NCI-H187 (cell line): ENCODE results near the gene SNAPC4.
"Not testable (repeated sequence)": the region's sequence is repeated elsewhere in the genome, so short reads cannot be mapped to it uniquely, and the experiment has no call there.

Experiments used
- DNase-seq, 2 experiments: peaks; one replicate each; lab custom pipeline; 2025; lab: John Stamatoyannopoulos, UW

The SNAPC4 gene

DNA sequence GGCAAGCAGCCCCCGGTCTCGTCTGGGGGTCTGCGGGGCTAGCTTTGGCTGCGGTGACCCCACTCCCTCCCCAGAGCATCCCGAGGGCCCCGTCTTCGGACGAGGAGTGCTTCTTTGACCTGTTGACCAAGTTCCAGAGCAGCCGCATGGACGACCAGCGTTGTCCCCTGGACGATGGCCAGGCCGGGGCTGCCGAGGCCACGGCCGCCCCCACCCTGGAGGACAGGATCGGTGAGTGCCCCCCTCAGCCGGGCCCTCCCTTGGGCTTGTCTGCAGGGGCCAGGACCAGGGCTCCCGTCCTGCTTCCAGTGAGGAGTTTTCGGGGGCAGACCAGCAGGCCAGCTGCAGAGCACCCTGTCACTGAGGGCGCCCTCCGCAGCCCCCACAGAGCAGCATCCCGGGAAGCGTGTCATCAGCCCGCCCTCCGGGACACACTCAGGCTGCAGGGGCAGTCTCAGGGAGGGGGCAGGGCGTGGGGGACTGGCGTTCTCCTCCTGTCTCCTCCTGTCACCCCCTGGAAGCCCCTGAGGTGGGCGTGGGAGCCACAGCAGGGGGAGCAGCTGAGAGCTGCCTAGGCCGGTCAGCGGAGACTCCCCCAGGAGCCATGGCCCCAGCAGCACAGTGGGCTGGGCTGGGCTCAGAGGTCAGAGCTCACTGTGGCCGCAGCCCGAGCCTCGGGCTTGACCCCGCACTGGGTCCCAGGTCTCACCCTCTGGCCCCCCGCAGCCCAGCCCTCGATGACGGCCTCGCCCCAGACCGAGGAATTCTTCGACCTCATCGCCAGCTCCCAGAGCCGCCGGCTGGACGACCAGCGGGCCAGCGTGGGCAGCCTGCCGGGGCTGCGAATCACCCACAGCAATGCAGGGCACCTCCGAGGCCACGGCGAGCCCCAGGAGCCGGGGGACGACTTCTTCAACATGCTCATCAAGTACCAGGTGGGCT, 44.1 kb downstream of the SNAPC4 start:
- DNase-seq: no peak

DNA sequence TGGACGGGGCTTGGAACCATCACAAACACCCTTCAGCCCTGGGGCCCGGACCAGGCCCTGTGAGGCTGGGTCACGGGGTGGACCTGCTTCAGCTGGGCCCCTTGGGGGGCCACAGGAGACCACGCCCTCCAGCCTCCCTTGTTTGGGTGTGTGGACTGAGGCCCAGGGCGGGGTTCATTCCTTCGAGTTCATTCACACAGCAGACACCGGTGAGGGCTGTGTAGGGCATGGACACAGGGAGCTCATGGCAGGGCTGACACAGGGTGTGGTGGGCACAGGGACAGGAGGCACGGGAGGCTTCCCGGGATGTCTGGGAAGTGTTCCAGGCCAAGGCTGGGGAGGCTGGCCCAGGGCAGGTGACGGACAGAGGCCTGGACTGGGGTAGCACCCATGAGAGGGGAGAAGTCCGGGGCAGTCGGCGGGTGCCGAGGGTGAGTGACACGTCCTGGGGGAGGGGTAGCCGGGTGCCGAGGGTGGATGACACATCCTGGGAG, 45.3 kb downstream of the SNAPC4 start:
- no peak for DNase-seq

DNA sequence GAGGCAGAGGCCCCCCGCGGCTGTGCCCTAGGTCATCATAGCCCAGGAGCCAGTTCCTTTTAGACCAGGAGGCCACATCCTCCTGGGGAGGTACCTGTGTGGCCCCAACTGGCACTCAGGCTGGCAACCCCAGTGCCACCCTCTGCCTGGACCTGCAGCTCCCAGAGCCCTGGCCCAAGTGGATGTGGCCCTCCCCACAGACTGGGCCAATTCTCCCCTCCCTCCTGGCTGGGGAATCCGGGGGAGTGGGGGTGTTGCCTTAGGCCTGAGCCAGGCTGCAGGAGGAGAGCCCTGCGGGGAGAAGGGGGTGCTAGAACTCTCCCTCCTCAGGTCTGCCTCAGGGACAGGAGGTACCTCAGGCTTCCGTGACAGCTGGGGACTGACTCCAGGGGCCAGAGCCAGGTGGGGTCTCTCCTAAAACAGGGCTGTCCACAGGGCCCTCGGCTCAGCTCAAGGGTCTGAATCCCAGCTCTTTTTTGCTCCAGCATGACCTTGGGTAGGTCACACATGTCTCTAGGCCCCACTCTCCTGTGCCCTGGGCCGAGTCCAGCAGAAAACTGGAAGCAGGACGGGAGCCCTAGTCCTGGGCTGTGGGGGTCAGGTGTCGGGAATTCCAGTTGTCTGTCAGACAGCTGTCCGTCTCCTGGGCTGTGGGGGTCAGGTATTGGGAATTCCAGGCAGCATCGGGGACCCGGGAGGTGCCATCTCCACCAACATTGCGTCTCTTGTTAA, 46.0 kb downstream of the SNAPC4 start:
- no peak for DNase-seq

GRCh38 chr9:136353088-136353487, 46.9 kb downstream of the SNAPC4 start:
- DNase-seq: no peak

DNA sequence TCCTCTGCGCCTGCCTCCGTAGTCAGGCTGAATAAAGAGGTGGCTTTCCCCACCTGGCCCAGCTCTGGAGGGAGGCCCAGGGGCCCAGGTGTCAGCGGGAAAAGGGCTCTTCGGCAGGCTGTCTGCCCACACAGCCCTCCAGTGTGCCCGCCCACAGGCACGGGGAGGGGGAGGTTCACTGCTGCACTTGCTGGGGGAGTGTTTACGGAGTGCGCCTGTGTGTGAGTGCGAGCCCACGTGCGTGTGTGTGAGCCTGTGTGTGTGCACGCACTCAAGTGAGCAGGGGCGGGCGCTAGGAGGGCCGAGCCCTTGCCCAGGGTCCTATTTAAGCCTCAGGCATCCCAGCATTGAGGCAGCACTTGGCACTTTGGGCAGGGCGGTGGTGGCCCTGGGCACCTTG, 47.3 kb downstream of the SNAPC4 start:
- DNase-seq: peak; percentile 2 to 14

DNA sequence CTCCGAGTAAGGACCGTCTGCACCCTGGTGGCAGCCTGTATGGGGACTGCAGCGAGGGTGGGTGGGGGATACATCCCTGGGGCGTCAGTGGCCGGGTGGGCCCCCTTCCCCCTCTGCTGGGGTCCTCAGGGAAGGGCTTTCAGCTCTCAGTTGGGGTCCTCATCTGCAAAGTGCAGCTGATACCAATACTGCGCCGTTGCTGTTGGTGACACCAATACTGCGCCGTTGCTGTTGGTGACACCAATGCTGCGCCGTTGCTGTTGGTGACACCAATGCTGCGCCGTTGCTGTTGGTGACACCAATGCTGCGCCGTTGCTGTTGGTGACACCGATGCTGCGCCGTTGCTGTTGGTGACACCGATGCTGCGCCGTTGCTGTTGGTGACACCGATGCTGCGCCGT, 48.1 kb downstream of the SNAPC4 start:
- DNase-seq: not testable (repeated sequence)

DNA sequence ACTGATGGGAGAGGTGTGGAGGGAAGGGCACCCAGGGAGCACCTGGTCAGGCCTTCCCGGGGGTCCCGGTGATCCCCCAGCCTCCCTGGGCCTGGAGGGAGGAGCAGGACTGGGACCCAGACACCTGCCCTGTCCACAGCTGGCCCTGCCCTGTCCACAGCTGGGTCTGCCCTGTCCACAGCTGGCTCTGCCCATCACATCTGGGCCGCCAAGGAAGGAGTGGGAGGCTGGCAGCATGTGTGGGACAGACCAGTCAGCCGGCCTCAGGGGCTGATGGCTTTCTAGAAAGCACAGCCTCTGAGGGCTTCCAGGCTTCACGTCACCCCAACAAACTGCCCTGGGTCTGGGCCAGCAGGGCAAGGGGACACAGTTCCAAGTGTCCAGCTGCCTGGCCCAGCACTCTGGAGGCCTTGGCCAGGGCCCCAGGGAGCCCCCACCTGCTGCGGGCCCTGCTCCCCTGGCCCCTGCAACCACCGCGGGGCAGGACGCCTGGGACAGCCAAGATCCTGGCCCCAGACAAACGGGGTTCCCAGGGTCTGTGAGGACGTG, 48.6 kb downstream of the SNAPC4 start:
- DNase-seq: no peak
